Measurements from ENCODE around the gene PDCD4.

DNA sequence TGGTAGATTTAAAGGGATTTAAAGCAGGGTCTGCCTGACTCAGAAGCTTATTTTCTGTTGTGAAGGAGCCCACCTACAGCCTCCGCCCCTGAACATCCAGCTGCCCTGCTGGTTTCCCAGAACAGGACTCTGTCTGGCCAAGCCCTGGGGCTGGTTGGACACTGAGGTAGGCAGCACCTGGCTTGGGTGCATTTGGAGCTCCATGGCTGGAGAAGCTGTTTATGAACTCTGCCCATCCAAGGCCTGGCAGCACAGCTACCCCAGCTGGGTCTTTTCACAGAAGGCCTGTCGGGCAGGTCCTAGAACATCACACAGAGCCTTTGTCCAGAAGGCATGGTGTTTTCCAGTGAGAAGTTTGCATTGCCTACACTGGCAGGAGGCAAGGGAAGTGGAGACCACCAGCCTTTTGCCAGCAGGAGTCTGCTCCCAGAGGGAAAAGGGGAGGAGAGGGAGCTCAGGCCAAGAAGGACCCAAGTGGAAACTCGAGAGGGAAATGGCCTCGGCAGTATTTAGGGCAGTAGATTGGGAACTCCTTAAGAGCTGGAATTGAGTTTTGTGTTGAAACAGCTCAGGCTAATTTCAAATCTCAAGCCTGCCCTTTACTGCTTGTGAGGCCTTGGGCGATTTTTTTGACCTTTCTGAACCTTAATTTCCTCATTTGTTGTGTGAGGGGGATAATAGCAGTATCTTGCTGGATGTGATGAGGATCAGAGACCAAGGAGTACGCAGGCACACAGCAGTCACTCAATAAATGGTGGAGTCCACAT lies 12.3 kb upstream of the PDCD4 start:
- TF ChIP-seq, protein P1, sequence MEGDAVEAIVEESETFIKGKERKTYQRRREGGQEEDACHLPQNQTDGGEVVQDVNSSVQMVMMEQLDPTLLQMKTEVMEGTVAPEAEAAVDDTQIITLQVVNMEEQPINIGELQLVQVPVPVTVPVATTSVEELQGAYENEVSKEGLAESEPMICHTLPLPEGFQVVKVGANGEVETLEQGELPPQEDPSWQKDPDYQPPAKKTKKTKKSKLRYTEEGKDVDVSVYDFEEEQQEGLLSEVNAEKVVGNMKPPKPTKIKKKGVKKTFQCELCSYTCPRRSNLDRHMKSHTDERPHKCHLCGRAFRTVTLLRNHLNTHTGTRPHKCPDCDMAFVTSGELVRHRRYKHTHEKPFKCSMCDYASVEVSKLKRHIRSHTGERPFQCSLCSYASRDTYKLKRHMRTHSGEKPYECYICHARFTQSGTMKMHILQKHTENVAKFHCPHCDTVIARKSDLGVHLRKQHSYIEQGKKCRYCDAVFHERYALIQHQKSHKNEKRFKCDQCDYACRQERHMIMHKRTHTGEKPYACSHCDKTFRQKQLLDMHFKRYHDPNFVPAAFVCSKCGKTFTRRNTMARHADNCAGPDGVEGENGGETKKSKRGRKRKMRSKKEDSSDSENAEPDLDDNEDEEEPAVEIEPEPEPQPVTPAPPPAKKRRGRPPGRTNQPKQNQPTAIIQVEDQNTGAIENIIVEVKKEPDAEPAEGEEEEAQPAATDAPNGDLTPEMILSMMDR (IDR thresholded peaks at IDR 0.05; ENCODE audit: insufficient read depth, low read depth, low read length): no peak
- no peak for TF ChIP-seq EZH2 (IDR thresholded peaks at IDR 0.05; ENCODE audit: insufficient read depth, low read length)

Measured in astrocyte (in vitro differentiated cells and primary cell).